IMR-90 (cell line): Measurements from ENCODE around the gene IFT52.

Experiments used
- CTCF ChIP-seq: conservative IDR thresholded peaks from 2 replicates; pipeline ENCODE4 v1.5.1; 2012; ENCODE audit warnings: mild to moderate bottlenecking, low read depth, low read length, improper control_type of control experiment
- POLR2A ChIP-seq: IDR thresholded peaks from 2 replicates; pipeline ENCODE4 v1.6.1; 2012; ENCODE audit warnings: mild to moderate bottlenecking, low read depth, low read length
- RAD21 ChIP-seq: IDR thresholded peaks from 2 replicates; pipeline ENCODE4 v1.6.1; 2012; ENCODE audit warnings: low read length, improper control_type of control experiment
- USF2 ChIP-seq: fragments of 150-350 bp; IDR thresholded peaks from 2 replicates; pipeline ENCODE4 v1.6.1; 2017; ENCODE audit warnings: mild to moderate bottlenecking, antibody characterized with exemption, low read length, low read depth

GRCh38 chr20:43681991-43682410 is 91.3 kb downstream of the IFT52 start:
- TF ChIP-seq CTCF: no peak
- TF ChIP-seq RAD21: no peak
- TF ChIP-seq POLR2A: no peak
- TF ChIP-seq USF2: no peak
